ENCODE data around the gene MYO3B. TPM values are rescaled to one million over a fixed set of nuclear protein-coding genes. Genes with fewer than 3 reads are reported as not detected.

The MYO3B gene
- total and polyA plus RNA-seq, 2 of the 8 experiments (the other 6 are each of a cell fraction or from before 2014, with no cell fraction given), result 0.17 to 0.19 TPM

DNA sequence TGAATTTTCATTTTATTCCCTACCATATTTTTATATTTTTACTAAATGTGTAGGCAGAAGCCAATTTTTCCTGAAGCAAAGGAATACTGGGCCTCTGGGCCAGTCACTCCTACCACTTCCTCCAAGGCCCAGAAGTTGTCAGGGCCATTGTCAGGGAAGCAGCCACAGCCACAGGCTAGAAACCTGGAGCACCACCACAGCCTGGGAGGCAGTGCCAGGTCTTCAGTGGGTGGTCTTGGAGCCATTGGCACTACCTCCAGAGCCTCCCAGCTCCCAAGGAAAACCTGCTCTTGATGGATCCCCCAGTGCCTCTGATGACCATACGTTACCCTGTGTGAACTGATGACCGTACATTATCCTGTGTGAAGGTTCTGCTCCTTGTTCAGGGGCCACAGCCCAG lies 401.6 kb downstream of the MYO3B start:
- POLR2A ChIA-PET (ENCODE audit: partially characterized antibody), result no interaction called here
- H3K27ac ChIP-seq (ENCODE audit: low read depth, low read length), result no peak overlapping the region
- H3K4ac ChIP-seq (replicated peaks; ENCODE audit: insufficient read length, low read depth, low read length), result no peak overlapping the region
- H2BK20ac ChIP-seq (ENCODE audit: low read length), result no peak overlapping the region
- H3K9me3 ChIP-seq (ENCODE audit: insufficient read depth in 2 of 2, low read depth in 1 of 2, low read length in 1 of 2), result no peaks in the 10 kb centered on the region
- H3K4me3 ChIP-seq (ENCODE audit: extremely low read depth in 1 of 4, insufficient read depth in 2 of 4, low read depth in 3 of 4, low read length in 4 of 4), result no peak overlapping the region
- H2AFZ ChIP-seq (ENCODE audit: low read length), result 0 out of 2 replicates have a peak overlapping the region, but pooled peaks have one; percentile 14
- peak overlapping the region; percentile 63; the same call in 1 of the 2 replicates for H2BK15ac ChIP-seq (ENCODE audit: low read length)
- H3K27me3 ChIP-seq (replicated peaks in 1 of 4; ENCODE audit: control insufficient read depth in 3 of 4, extremely low read depth in 1 of 4, insufficient read depth in 3 of 4, low read length in 3 of 4), result no peaks in the 10 kb centered on the region
- H3K14ac ChIP-seq (ENCODE audit: insufficient read length), result no peak overlapping the region
- no peak overlapping the region for H3K56ac ChIP-seq (replicated peaks; ENCODE audit: insufficient read length, low read depth, low read length)
- H2BK12ac ChIP-seq (ENCODE audit: low read depth, low read length), result no peak overlapping the region
- H3K79me2 ChIP-seq (ENCODE audit: control insufficient read depth in 1 of 2, insufficient read depth in 2 of 2, low read length in 2 of 2), result no peaks in the 10 kb centered on the region
- H4K91ac ChIP-seq (replicated peaks; ENCODE audit: insufficient read length, low read length), result no peak overlapping the region
- H3K23ac ChIP-seq (ENCODE audit: insufficient read length), result no peak overlapping the region
- peaks cover 0 to 8% (median 7%) of the 10 kb centered on the region in 4 experiments; a peak in 4 of 7 replicates for H3K4me1 ChIP-seq (replicated peaks in 1 of 4; ENCODE audit: control insufficient read depth in 3 of 4, insufficient read depth in 4 of 4, low read length in 3 of 4)
- DNase-seq (ENCODE audit: low read depth in 1 of 2, low spot score in 2 of 2) (no peak), FAIRE-seq (no peak)
- no peak overlapping the region for H4K5ac ChIP-seq (ENCODE audit: insufficient read length, low read depth, low read length)
- H4K8ac ChIP-seq (ENCODE audit: extremely low read depth, insufficient read depth, low read length), result no peak overlapping the region
- H2AK5ac ChIP-seq (ENCODE audit: low read depth, low read length), result no peak overlapping the region
- 100% methylated on average over 2 of the region's 2 CpGs; no CpG with 5 or more reads in 1 of the 2 experiments for WGBS, 2 experiments (ENCODE audit: extremely low coverage in 1 of 2, insufficient coverage in 1 of 2, insufficient read length in 1 of 2, insufficient replicate concordance in 2 of 2, low coverage in 1 of 2, low lambda C conversion rate in 2 of 2, missing lambda C conversion rate in 1 of 2)
- H3K36me3 ChIP-seq (ENCODE audit: control insufficient read depth in 2 of 4, insufficient read depth in 4 of 4, low read length in 3 of 4), result no peaks in the 10 kb centered on the region
- no peak overlapping the region for H2BK5ac ChIP-seq (ENCODE audit: low read depth, low read length)
- no peak overlapping the region for H3K4me2 ChIP-seq (ENCODE audit: insufficient read depth in 1 of 2, low read depth in 2 of 2, low read length in 2 of 2)
- H3K18ac ChIP-seq (ENCODE audit: extremely low read depth, low read length), result no peak overlapping the region
- H3K9ac ChIP-seq (replicated peaks in 1 of 4; ENCODE audit: extremely low read depth in 1 of 4, low read depth in 3 of 4, low read length in 3 of 4), result no peak overlapping the region
- no peaks in the 10 kb centered on the region for H3K79me1 ChIP-seq (ENCODE audit: low read depth, low read length)
- H3K23me2 ChIP-seq (ENCODE audit: low read depth, low read length), result no peaks in the 10 kb centered on the region
- CTCF ChIA-PET (ENCODE audit: partially characterized antibody), result interaction anchor here (0.6 kb wide), 2 partner anchors 62 to 344 kb away, joined by 3 read pairs; no protein-coding TSS in a partner anchor
- H4K20me1 ChIP-seq (replicated peaks in 1 of 2; ENCODE audit: control insufficient read depth in 1 of 2, insufficient read depth in 2 of 2, low read length in 2 of 2), result no peaks in the 10 kb centered on the region
- H2BK120ac ChIP-seq (replicated peaks; ENCODE audit: low read depth, low read length), result no peak overlapping the region
- TF ChIP-seq SRF (IDR thresholded peaks at IDR 0.05; ENCODE audit: low read depth, low read length) (no peak), ZNF274 (IDR thresholded peaks at IDR 0.05; ENCODE audit: borderline replicate concordance, extremely low read depth, low read length) (no peak), BCL11A (IDR thresholded peaks at IDR 0.05; ENCODE audit: low read depth in 2 of 2, low read length in 2 of 2) (no peak), RXRA (IDR thresholded peaks at IDR 0.05; ENCODE audit: insufficient read depth, low read depth, low read length) (no peak), SIX5 (IDR thresholded peaks at IDR 0.05; ENCODE audit: low read depth, low read length) (no peak), KDM5A (IDR thresholded peaks at IDR 0.05; ENCODE audit: low read length) (no peak), RAD21 (IDR thresholded peaks at IDR 0.05 in 1 of 2, conservative IDR thresholded peaks at IDR 0.05 in 1 of 2; ENCODE audit: low read depth in 2 of 2, low read length in 2 of 2) (no peak), EGR1 (IDR thresholded peaks at IDR 0.05; ENCODE audit: borderline replicate concordance, low read depth, low read length) (no peak), TEAD4 (IDR thresholded peaks at IDR 0.05; ENCODE audit: low read depth, low read length) (no peak), FOSL1 (IDR thresholded peaks at IDR 0.05; ENCODE audit: insufficient read depth, low read depth, low read length) (no peak)
- TF ChIP-seq, protein P1, sequence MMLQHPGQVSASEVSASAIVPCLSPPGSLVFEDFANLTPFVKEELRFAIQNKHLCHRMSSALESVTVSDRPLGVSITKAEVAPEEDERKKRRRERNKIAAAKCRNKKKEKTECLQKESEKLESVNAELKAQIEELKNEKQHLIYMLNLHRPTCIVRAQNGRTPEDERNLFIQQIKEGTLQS (IDR thresholded peaks at IDR 0.05; ENCODE audit: insufficient read depth, low read depth, low read length), result no peak
- TF ChIP-seq, protein P2, sequence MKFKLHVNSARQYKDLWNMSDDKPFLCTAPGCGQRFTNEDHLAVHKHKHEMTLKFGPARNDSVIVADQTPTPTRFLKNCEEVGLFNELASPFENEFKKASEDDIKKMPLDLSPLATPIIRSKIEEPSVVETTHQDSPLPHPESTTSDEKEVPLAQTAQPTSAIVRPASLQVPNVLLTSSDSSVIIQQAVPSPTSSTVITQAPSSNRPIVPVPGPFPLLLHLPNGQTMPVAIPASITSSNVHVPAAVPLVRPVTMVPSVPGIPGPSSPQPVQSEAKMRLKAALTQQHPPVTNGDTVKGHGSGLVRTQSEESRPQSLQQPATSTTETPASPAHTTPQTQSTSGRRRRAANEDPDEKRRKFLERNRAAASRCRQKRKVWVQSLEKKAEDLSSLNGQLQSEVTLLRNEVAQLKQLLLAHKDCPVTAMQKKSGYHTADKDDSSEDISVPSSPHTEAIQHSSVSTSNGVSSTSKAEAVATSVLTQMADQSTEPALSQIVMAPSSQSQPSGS (IDR thresholded peaks at IDR 0.05; ENCODE audit: low read length), result no peak
